HK-2 (cell line): Measurements from ENCODE around the gene MAL.
"Not testable (repeated sequence)": the region's sequence is repeated elsewhere in the genome, so short reads cannot be mapped to it uniquely, and the experiment has no call there.

Experiments used
- DNase-seq: peaks from one replicate; pipeline ENCODE4 v3.0.0-alpha.2; 2018; ENCODE audit not compliant: unreplicated experiment

MAL gene

DNA sequence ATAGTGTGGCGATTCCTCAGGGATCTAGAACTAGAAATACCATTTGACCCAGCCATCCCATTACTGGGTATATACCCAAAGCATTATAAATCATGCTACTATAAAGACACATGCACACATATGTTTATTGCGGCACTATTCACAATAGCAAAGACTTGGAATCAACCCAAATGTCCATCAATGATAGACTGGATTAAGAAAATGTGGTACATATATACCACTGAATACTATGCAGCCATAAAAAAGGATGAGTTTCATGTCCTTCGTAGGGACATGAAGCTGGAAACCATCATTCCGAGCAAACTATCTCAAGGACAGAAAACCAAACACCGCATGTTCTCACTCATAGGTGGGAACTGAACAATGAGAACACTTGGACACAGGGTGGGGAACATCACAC lies 72.8 kb downstream of the MAL start:
- DNase-seq: not testable (repeated sequence)

- no peak for DNase-seq
Measured at GRCh38 chr2:95099910-95100309, 74.4 kb downstream of the MAL start.
